ENCODE data around the gene LGR6. TPM values are rescaled to one million over a fixed set of nuclear protein-coding genes. Genes with fewer than 3 reads are reported as not detected.
"Not testable (repeated sequence)": the region's sequence is repeated elsewhere in the genome, so short reads cannot be mapped to it uniquely, and the experiment has no call there.

The LGR6 gene
- polyA plus RNA-seq, 4 donors: 0.71 to 1.4 (median 0.95) TPM

GRCh38 chr1:202235003-202235660 lies 41.5 kb downstream of the LGR6 start:
- DNase-seq (ENCODE audit: low read depth in 4 of 4, low spot score in 2 of 4): no peak

GRCh38 chr1:202235856-202236837 lies 42.5 kb downstream of the LGR6 start:
- peak in 2 of 4 donors; percentile 28 to 37 for DNase-seq (ENCODE audit: low read depth in 4 of 4, low spot score in 2 of 4)

- peak in 1 of 4 donors; percentile 15 for DNase-seq (ENCODE audit: low read depth in 4 of 4, low spot score in 2 of 4)
Observed at GRCh38 chr1:202237052-202237451, 43.5 kb downstream of the LGR6 start.

- DNase-seq (ENCODE audit: low read depth in 4 of 4, low spot score in 2 of 4): no peak
Observed at GRCh38 chr1:202238914-202239313, 45.3 kb downstream of the LGR6 start.

- DNase-seq (ENCODE audit: low read depth in 4 of 4, low spot score in 2 of 4): not testable (repeated sequence)
Observed at GRCh38 chr1:202240226-202240625, 46.6 kb downstream of the LGR6 start.

GRCh38 chr1:202240956-202241355 lies 47.4 kb downstream of the LGR6 start:
- DNase-seq (ENCODE audit: low read depth in 4 of 4, low spot score in 2 of 4): no peak

GRCh38 chr1:202241376-202242079 lies 47.9 kb downstream of the LGR6 start:
- no peak for DNase-seq (ENCODE audit: low read depth in 4 of 4, low spot score in 2 of 4)

GRCh38 chr1:202242080-202242419 lies 48.5 kb downstream of the LGR6 start:
- DNase-seq (ENCODE audit: low read depth in 4 of 4, low spot score in 2 of 4): no peak

GRCh38 chr1:202243006-202243405 lies 49.4 kb downstream of the LGR6 start:
- DNase-seq (ENCODE audit: low read depth in 4 of 4, low spot score in 2 of 4): no peak

GRCh38 chr1:202244841-202245261 lies 51.3 kb downstream of the LGR6 start:
- DNase-seq (ENCODE audit: low read depth in 4 of 4, low spot score in 2 of 4): no peak

- DNase-seq (ENCODE audit: low read depth in 4 of 4, low spot score in 2 of 4): no peak
Observed at GRCh38 chr1:202245391-202245790, 51.8 kb downstream of the LGR6 start.

- DNase-seq (ENCODE audit: low read depth in 4 of 4, low spot score in 2 of 4): no peak
Observed at GRCh38 chr1:202247104-202247503, 53.5 kb downstream of the LGR6 start.

GRCh38 chr1:202247837-202248795 lies 54.5 kb downstream of the LGR6 start:
- DNase-seq (ENCODE audit: low read depth in 4 of 4, low spot score in 2 of 4): no peak

- no peak for DNase-seq (ENCODE audit: low read depth in 4 of 4, low spot score in 2 of 4)
Observed at GRCh38 chr1:202248861-202249260, 55.3 kb downstream of the LGR6 start.

- DNase-seq (ENCODE audit: low read depth in 4 of 4, low spot score in 2 of 4): no peak
Observed at GRCh38 chr1:202249436-202249835, 55.8 kb downstream of the LGR6 start.

- DNase-seq (ENCODE audit: low read depth in 4 of 4, low spot score in 2 of 4): no peak
Observed at GRCh38 chr1:202249846-202250245, 56.2 kb downstream of the LGR6 start.

GRCh38 chr1:202250982-202251381 lies 57.4 kb downstream of the LGR6 start:
- DNase-seq (ENCODE audit: low read depth in 4 of 4, low spot score in 2 of 4): no peak

GRCh38 chr1:202251424-202252256 lies 58.0 kb downstream of the LGR6 start:
- DNase-seq (ENCODE audit: low read depth in 4 of 4, low spot score in 2 of 4): no peak

GRCh38 chr1:202252271-202252670 lies 58.7 kb downstream of the LGR6 start:
- no peak for DNase-seq (ENCODE audit: low read depth in 4 of 4, low spot score in 2 of 4)

All from left renal cortex interstitium (tissue), 4 donors.